Mesendoderm (in vitro differentiated cells): Measurements from ENCODE around the gene ZSWIM8.

Experiments used
- DNase-seq: peaks from one replicate; pipeline ENCODE4 v3.0.0; 2013
- H2AK5ac ChIP-seq: 2 replicates; pipeline ENCODE4 v1.6.1; 2013; ENCODE audit warnings: low read length, inconsistent platforms
- H2BK120ac ChIP-seq: 2 replicates; pipeline ENCODE4 v1.6.1; 2013; ENCODE audit warnings: low read depth, mild to moderate bottlenecking, low read length, moderate library complexity, mixed read lengths
- H2BK15ac ChIP-seq: replicated peaks from 2 replicates; pipeline ENCODE4 v1.6.1; 2013; ENCODE audit warnings: low read depth, mild to moderate bottlenecking, moderate library complexity
- H2BK5ac ChIP-seq: 2 replicates; pipeline ENCODE4 v1.6.1; 2013; ENCODE audit warnings: low read length, inconsistent platforms
- H3K18ac ChIP-seq: 2 replicates; pipeline ENCODE4 v1.6.1; 2013; ENCODE audit warnings: mild to moderate bottlenecking, low read length, mixed read lengths
- H3K23ac ChIP-seq: one replicate; pipeline ENCODE4 v1.6.1; 2013; ENCODE audit warnings: low read length
- H3K27ac ChIP-seq: 2 replicates; pipeline ENCODE4 v1.5.1; 2013; ENCODE audit warnings: low read depth, mild to moderate bottlenecking, inconsistent platforms, low read length, moderate library complexity
- H3K27me3 ChIP-seq: 2 replicates; pipeline ENCODE4 v1.6.1; 2013; ENCODE audit warnings: low read length, control low read depth, mild to moderate bottlenecking, inconsistent platforms; ENCODE audit not compliant: insufficient read depth, poor library complexity
- H3K36me3 ChIP-seq: 2 replicates; pipeline ENCODE4 v1.6.1; 2013; ENCODE audit warnings: low read length, inconsistent platforms; ENCODE audit not compliant: control insufficient read depth, insufficient read depth
- H3K4ac ChIP-seq: one replicate; pipeline ENCODE4 v1.6.1; 2013; ENCODE audit warnings: low read depth, mild to moderate bottlenecking, low read length, moderate library complexity
- H3K4me1 ChIP-seq: 2 replicates; pipeline ENCODE4 v1.6.1; 2013; ENCODE audit warnings: low read depth, low read length, inconsistent platforms; ENCODE audit not compliant: control insufficient read depth
- H3K4me2 ChIP-seq: 2 replicates; pipeline ENCODE4 v1.6.1; 2013; ENCODE audit warnings: low read length
- H3K4me3 ChIP-seq: 2 replicates; pipeline ENCODE4 v1.5.1; 2013; ENCODE audit warnings: mild to moderate bottlenecking, low read length
- H3K56ac ChIP-seq: one replicate; pipeline ENCODE4 v1.6.1; 2013; ENCODE audit warnings: low read length
- H3K79me1 ChIP-seq: 2 replicates; pipeline ENCODE4 v1.6.1; 2013; ENCODE audit warnings: low read length, inconsistent platforms
- H3K79me2 ChIP-seq: 2 replicates; pipeline ENCODE4 v1.6.1; 2013; ENCODE audit warnings: mild to moderate bottlenecking, low read length; ENCODE audit not compliant: control insufficient read depth, insufficient read depth
- H3K9ac ChIP-seq: 2 replicates; pipeline ENCODE4 v1.6.1; 2013; ENCODE audit warnings: low read length, inconsistent platforms
- H4K5ac ChIP-seq: one replicate; pipeline ENCODE4 v1.6.1; 2013; ENCODE audit warnings: low read length
- H4K8ac ChIP-seq: one replicate; pipeline ENCODE4 v1.6.1; 2013; ENCODE audit warnings: low read depth, mild to moderate bottlenecking, control low read depth, low read length, moderate library complexity
- WGBS: extraction: QIAGEN DNeasy Blood & Tissue Kit; methylation state at CpG from one replicate; pipeline ENCODE4 v1.1.7; 2013; ENCODE audit warnings: low lambda C conversion rate, missing lambda C conversion rate; ENCODE audit not compliant: insufficient coverage; ENCODE audit errors: extremely low coverage; 5-methylcytosine and 5-hydroxymethylcytosine counted together

ZSWIM8 gene

GRCh38 chr10:73813333-73813732 lies 27.9 kb downstream of the ZSWIM8 start:
- Histone ChIP-seq H3K79me2 (no peaks in the 10 kb centered on the region), H2BK15ac (no peak overlapping the region), H3K79me1 (no peaks in the 10 kb centered on the region), H4K8ac (no peak overlapping the region), H2AK5ac (no peak overlapping the region), H3K9ac (no peak overlapping the region), H3K4me3 (no peak overlapping the region), H3K18ac (no peak overlapping the region), H3K36me3 (no peaks in the 10 kb centered on the region), H3K27ac (no peak overlapping the region), H2BK120ac (no peak overlapping the region), H3K27me3 (no peaks in the 10 kb centered on the region), H3K4ac (no peak overlapping the region), H3K56ac (no peak overlapping the region), H3K4me1 (peaks cover 5% of the 10 kb centered on the region), H3K4me2 (no peak overlapping the region), H3K23ac (no peak overlapping the region), H4K5ac (no peak overlapping the region), H2BK5ac (no peak overlapping the region)
- WGBS = no CpG with 5 or more reads among the region's 7 CpGs
- DNase-seq = no peak

- no peak for DNase-seq
- no peak overlapping the region for H4K5ac ChIP-seq
- no peaks in the 10 kb centered on the region for H3K79me2 ChIP-seq
- H2AK5ac ChIP-seq = no peak overlapping the region
- H3K27ac ChIP-seq = no peak overlapping the region
- no CpG with 5 or more reads among the region's 13 CpGs for WGBS
- no peak overlapping the region for H3K9ac ChIP-seq
- H2BK5ac ChIP-seq = no peak overlapping the region
- H3K23ac ChIP-seq = no peak overlapping the region
- H2BK15ac ChIP-seq = no peak overlapping the region
- no peak overlapping the region for H2BK120ac ChIP-seq
- H3K56ac ChIP-seq = no peak overlapping the region
- no peak overlapping the region for H3K4me3 ChIP-seq
- H4K8ac ChIP-seq = no peak overlapping the region
- no peaks in the 10 kb centered on the region for H3K79me1 ChIP-seq
- peaks cover 8% of the 10 kb centered on the region for H3K4me1 ChIP-seq
- no peak overlapping the region for H3K4ac ChIP-seq
- H3K27me3 ChIP-seq = no peaks in the 10 kb centered on the region
- no peak overlapping the region for H3K18ac ChIP-seq
- no peaks in the 10 kb centered on the region for H3K36me3 ChIP-seq
- no peak overlapping the region for H3K4me2 ChIP-seq
These were observed 29.0 kb downstream of the ZSWIM8 start for GRCh38 chr10:73814276-73814895.

GRCh38 chr10:73814896-73815718 lies 29.7 kb downstream of the ZSWIM8 start:
- Histone ChIP-seq H3K4ac (no peak overlapping the region), H3K18ac (no peak overlapping the region), H3K23ac (no peak overlapping the region), H2BK15ac (no peak overlapping the region), H3K79me2 (no peaks in the 10 kb centered on the region), H3K4me2 (no peak overlapping the region), H3K27ac (no peak overlapping the region), H3K79me1 (no peaks in the 10 kb centered on the region), H3K4me1 (peaks cover 8% of the 10 kb centered on the region), H3K4me3 (no peak overlapping the region), H2AK5ac (no peak overlapping the region), H3K9ac (no peak overlapping the region), H3K27me3 (no peaks in the 10 kb centered on the region), H4K5ac (no peak overlapping the region), H4K8ac (no peak overlapping the region), H2BK5ac (no peak overlapping the region), H3K56ac (no peak overlapping the region), H3K36me3 (no peaks in the 10 kb centered on the region), H2BK120ac (no peak overlapping the region)
- WGBS = no CpG with 5 or more reads among the region's 22 CpGs
- DNase-seq = peak; percentile 75

GRCh38 chr10:73815719-73816030 lies 30.3 kb downstream of the ZSWIM8 start:
- Histone ChIP-seq H4K5ac (no peak overlapping the region), H3K27ac (no peak overlapping the region), H2BK15ac (no peak overlapping the region), H3K79me2 (no peaks in the 10 kb centered on the region), H3K27me3 (no peaks in the 10 kb centered on the region), H3K4me1 (peaks cover 5% of the 10 kb centered on the region), H4K8ac (no peak overlapping the region), H2BK120ac (no peak overlapping the region), H2BK5ac (no peak overlapping the region), H3K23ac (no peak overlapping the region), H3K18ac (no peak overlapping the region), H2AK5ac (no peak overlapping the region), H3K79me1 (no peaks in the 10 kb centered on the region), H3K36me3 (no peaks in the 10 kb centered on the region), H3K4me2 (no peak overlapping the region), H3K9ac (no peak overlapping the region), H3K56ac (no peak overlapping the region), H3K4me3 (no peak overlapping the region), H3K4ac (no peak overlapping the region)
- no peak for DNase-seq

- no peaks in the 10 kb centered on the region for H3K36me3 ChIP-seq
- peaks cover 5% of the 10 kb centered on the region for H3K4me1 ChIP-seq
- H4K5ac ChIP-seq = no peak overlapping the region
- no peak overlapping the region for H3K23ac ChIP-seq
- no peak overlapping the region for H3K4ac ChIP-seq
- H3K9ac ChIP-seq = peak overlapping the region; percentile 18
- no peaks in the 10 kb centered on the region for H3K79me2 ChIP-seq
- no CpG with 5 or more reads among the region's 10 CpGs for WGBS
- peak; percentile 88 for DNase-seq
- H3K56ac ChIP-seq = peak overlapping the region; percentile 78
- H4K8ac ChIP-seq = no peak overlapping the region
- H3K79me1 ChIP-seq = no peaks in the 10 kb centered on the region
- no peaks in the 10 kb centered on the region for H3K27me3 ChIP-seq
- H2AK5ac ChIP-seq = no peak overlapping the region
- H2BK5ac ChIP-seq = peak overlapping the region; percentile 71
- no peak overlapping the region for H3K4me3 ChIP-seq
- no peak overlapping the region for H2BK120ac ChIP-seq
- H3K4me2 ChIP-seq = no peak overlapping the region
- H2BK15ac ChIP-seq = no peak overlapping the region
- peak overlapping the region; percentile 76 for H3K27ac ChIP-seq
- no peak overlapping the region for H3K18ac ChIP-seq
These were observed 31.7 kb downstream of the ZSWIM8 start for GRCh38 chr10:73816917-73817729.
